Embryonic facial prominence (tissue), 1 donor: ENCODE results near the gene NKD1.
"Not testable (repeated sequence)": the region's sequence is repeated elsewhere in the genome, so short reads cannot be mapped to it uniquely, and the experiment has no call there.

Experiments
- DNase-seq: peaks from one replicate; pipeline ENCODE4 v3.0.0-alpha.2; 2016; ENCODE audit errors: extremely low spot score

NKD1 gene

DNA sequence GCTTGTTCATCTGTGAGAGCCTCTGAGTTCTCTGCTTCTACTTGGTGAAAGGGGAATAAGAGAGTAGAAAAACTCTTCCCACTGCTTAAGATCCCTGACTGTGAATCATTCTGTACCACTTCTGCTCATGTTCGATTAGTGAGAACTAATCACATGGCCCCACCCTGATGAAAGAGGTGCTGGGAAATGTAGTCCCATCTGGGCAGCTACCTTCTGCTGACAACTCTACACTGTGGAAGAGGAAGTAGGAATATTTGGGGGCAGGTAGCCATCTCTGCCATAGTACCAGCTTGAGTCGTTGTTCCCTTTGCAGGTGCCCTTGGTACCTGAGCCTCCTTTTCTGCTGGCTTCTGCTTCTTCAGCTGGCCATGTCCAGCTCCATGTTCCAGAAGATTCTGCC lies 29.9 kb downstream of the NKD1 start:
- no peak for DNase-seq

DNA sequence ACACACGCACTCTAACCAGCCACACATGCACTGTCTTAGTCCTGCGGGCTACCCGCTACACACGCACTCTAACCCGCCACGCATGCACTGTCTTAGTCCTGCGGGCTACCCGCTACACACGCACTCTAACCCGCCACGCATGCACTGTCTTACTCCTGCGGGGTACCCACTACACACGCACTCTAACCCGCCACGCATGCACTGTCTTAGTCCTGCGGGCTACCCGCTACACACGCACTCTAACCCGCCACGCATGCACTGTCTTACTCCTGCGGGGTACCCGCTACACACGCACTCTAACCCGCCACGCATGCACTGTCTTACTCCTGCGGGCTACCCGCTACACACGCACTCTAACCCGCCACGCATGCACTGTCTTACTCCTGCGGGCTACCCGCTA lies 31.2 kb downstream of the NKD1 start:
- not testable (repeated sequence) for DNase-seq

DNA sequence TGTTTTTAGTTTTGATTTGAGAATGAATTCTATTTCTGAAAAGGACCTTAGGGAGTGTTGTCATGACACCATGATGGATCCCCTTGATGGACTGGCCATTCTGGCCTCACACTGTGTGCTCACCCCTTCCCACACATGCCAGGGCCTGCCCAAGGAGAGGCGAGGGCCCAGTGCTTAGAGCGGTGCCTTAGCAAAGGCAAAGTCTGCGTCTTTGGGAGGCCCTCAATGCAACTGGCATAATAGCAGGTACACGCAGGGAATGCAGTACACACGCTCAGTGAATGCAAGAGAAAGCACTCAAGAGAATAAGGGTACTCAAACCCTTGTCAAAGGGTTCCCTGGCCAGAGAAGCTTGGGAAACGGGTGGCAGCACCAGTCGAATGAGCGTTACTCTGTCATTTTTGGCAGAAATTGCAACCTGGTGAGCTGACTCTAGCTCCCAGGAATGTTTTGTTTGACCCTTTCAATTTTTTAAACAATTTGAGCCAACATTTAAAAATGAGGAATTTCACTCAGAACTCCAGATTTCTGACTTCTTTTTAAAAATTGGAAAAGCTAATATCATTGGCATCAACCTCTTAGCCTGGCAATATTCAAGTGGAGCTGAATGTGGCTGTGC lies 32.1 kb downstream of the NKD1 start:
- no peak for DNase-seq

- no peak for DNase-seq
Measured at GRCh38 chr16:50581845-50582244, 33.6 kb downstream of the NKD1 start.

GRCh38 chr16:50583211-50583610 lies 35.0 kb downstream of the NKD1 start:
- no peak for DNase-seq

GRCh38 chr16:50584033-50584722 lies 36.0 kb downstream of the NKD1 start:
- DNase-seq = no peak

DNA sequence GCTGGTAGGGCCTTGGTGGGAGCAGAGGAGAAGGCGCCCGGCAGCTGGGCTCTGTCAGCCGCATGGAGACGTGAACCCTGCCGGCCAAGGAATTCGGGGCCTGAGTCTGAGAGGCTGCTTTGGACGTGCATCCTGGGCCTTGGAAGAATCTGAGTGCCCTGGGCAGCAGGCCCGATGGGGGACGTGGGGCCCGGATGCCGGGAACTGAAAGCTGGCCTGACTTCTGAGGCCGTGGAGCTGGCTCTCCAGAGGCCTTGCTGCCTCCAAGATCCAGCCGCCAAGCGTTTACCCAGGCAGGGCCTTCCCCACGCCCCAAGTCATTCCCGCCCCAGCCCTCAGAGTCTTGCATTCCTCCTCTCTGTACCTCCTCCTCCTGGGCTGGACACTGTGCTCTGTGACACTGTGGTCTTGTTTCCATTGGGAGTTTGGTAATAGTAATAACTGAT lies 37.2 kb downstream of the NKD1 start:
- DNase-seq = no peak

GRCh38 chr16:50587543-50587942 lies 39.3 kb downstream of the NKD1 start:
- no peak for DNase-seq

- DNase-seq = no peak
Measured at GRCh38 chr16:50588276-50588675, 40.1 kb downstream of the NKD1 start.

GRCh38 chr16:50591209-50591608 lies 43.0 kb downstream of the NKD1 start:
- DNase-seq = no peak

GRCh38 chr16:50591800-50592771 lies 43.9 kb downstream of the NKD1 start:
- no peak for DNase-seq

- DNase-seq = no peak
Measured at GRCh38 chr16:50592996-50593395, 44.8 kb downstream of the NKD1 start.

GRCh38 chr16:50593410-50594150 lies 45.4 kb downstream of the NKD1 start:
- DNase-seq = no peak

DNA sequence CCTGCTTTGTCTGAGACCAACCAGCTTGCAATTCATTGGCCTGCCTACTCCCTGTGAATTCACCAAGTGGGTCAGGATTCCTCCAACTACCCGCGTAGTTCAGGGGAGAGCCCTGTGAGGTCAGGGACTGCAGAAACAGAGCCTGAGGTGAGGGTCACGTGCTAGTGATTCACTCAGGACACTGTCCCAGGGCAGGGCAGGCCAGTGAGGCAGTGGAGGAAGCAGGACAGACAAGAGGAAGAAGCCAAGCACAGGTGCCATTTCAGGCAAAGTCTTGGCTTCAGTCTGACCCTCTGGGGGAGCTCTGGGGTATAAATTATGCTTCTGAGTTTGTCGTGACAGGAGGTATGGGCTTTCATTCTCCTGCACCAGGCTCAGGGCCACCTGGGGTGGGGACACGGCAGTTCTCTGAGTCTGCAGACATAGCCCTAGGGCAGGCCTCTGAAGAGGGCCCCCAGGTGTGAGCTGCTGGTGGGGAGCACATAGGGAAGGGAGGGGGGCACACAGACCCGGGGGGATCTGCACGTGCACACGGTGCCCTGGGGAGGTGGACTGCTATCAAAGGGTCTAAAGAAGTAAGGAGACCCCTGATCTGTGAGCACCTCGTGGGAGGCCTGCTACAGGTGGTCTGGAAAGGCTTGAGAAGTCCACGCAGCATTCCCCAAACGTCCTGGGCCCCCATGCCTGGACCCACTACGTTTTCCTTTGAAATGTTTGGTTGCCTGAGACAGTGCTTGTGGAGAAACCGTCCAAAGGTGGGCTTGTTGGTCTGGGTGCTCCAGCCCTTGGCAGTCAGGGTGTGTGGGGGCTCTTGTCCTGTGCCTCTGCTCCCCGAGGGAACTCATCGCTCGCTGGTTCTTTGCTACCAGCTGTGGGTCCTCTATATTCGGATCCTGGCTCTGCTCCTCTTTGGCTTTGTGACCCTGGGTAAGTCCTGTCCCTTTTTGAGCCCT lies 46.4 kb downstream of the NKD1 start:
- DNase-seq = no peak

- DNase-seq = no peak
Measured at GRCh38 chr16:50595859-50596258, 47.7 kb downstream of the NKD1 start.

DNA sequence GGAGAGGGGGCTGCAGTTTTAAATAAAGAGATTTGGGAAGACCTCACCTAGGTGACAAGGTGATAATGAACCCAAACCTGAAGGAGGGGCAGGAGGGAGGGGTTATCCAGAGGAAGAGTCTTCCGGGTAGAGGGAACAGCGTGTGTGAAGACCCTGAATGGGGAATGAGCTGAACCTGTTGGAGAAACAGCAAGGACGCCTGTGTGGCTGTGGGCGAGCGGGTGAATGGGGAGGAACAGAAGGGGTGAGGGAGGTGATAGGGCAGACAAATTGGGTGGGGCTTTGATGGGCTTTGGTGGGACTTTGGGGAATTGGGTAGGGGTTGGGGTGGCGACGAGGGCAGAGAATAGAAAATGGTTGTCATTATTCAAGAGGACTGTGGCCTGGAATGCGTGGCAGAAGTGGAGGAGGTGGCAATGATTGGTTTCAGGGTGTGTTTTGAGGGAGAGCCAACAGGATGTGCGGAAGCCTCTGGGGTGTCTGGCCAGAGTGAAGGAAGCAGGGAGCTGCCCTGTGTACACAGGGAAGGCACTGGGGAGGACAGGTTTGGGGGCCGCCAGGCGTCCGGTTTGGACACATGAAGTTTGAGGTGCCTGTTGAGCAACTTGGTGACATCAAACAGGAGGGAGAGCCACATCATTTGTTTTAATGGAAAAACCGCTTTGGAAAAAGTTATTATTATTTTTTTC lies 48.7 kb downstream of the NKD1 start:
- DNase-seq = no peak

GRCh38 chr16:50597563-50598255 lies 49.5 kb downstream of the NKD1 start:
- no peak for DNase-seq

- DNase-seq = no peak
Measured at GRCh38 chr16:50598256-50598894, 50.2 kb downstream of the NKD1 start.

DNA sequence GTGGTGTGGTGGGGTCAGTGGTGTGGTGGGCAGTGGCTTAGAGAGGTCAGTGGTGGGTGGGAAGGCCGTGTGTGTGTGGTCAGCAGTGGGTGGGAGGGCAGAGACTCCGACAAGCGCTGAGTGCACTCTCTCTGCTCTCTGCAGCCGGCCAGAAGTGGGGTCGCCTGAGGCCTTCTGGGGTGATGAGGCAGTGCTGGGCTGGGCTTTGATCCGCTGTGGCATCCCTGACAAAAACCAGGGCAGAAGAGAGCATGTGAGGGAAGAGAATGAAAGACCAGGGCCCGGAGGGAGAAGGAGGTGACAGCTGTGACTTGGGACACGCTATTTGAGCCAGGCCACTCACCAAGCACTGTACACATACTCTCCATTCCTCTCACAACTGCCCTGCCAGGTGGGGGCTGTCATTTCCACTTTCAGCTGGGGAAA lies 50.8 kb downstream of the NKD1 start:
- no peak for DNase-seq
